ENCODE data around the gene ZFAND3. TPM values are rescaled to one million over a fixed set of nuclear protein-coding genes. Genes with fewer than 3 reads are reported as not detected.

ZFAND3 gene
- total RNA-seq, 1 donor from 2014 or later: 131 TPM

DNA sequence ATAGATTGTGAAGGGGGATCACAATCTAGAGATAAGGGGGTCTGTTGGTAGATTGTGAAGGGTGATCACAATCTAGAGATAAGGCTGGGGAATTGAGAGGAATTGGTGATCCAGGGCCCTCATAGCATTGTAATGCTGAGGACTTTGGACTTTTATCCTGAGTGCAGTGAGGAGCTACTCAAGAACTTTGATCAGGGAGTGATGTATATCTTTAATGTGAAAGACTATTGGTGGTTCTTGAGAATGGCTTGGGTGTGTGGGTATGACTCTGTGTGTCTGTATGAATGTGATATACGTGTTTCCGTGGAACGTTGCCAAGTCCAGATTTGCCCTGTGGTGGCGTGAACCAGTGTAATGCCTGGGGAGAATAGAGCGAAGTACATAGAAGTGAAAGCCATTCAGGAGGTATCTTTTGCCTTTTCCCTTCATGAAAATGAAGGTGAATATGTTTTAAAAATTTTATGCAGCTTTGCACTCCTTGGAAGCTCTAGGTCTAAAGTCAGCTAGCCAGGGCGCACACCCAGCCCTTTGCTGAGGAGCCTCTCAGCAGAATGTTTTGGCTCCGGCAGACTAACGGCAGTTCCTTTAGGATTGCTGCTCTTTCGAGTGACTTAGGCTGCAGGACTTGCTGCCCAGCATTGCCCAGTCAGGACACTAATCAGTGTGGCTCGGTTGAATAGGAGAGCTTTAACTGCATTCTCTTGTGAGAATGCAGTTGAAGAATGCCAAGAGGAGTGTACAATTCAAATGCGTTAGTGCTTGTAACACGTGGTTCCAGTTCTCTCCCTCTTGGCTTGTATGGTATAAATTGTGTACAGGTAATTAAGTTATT, 3.5 kb downstream of the ZFAND3 start:
- peaks cover 48% of the 10 kb centered on the region for H3K4me1 Mint-ChIP-seq (ENCODE audit: low read depth, unreplicated experiment)
- Histone ChIP-seq H3K27ac (ENCODE audit: low read depth, low read length) (no peak overlapping the region), H3K9me3 (ENCODE audit: insufficient read depth, low read depth, low read length) (no peaks in the 10 kb centered on the region), H3K4me2 (ENCODE audit: low read length) (peak overlapping the region; percentile 90), H3K27me3 (ENCODE audit: insufficient read depth, low read length) (no peaks in the 10 kb centered on the region), H3K9ac (ENCODE audit: low read length) (no peak overlapping the region), H3K4me1 (ENCODE audit: insufficient read depth, low read length) (peaks cover 28% of the 10 kb centered on the region), H3K36me3 (ENCODE audit: insufficient read depth, low read length) (no peaks in the 10 kb centered on the region), H3K79me2 (ENCODE audit: insufficient read depth, low read length) (peaks cover 80% of the 10 kb centered on the region), H3K4me3 (ENCODE audit: insufficient read depth, low read depth, low read length) (peak overlapping the region; percentile 24), H4K20me1 (ENCODE audit: insufficient read depth, low read length) (peaks cover 78% of the 10 kb centered on the region), H2AFZ (ENCODE audit: low read depth, low read length) (no peak overlapping the region)
- DNase-seq (ENCODE audit: low read depth): peak; percentile 36
- no peaks in the 10 kb centered on the region for H3K9me3 Mint-ChIP-seq (ENCODE audit: unreplicated experiment)
- H3K36me3 Mint-ChIP-seq (ENCODE audit: low read depth, unreplicated experiment): no peaks in the 10 kb centered on the region
- H3K4me3 Mint-ChIP-seq (ENCODE audit: unreplicated experiment): peak overlapping the region; percentile 60
- TF ChIP-seq EZH2 (IDR thresholded peaks at IDR 0.05; ENCODE audit: insufficient read depth, low read length): no peak
- TF ChIP-seq, protein P1, sequence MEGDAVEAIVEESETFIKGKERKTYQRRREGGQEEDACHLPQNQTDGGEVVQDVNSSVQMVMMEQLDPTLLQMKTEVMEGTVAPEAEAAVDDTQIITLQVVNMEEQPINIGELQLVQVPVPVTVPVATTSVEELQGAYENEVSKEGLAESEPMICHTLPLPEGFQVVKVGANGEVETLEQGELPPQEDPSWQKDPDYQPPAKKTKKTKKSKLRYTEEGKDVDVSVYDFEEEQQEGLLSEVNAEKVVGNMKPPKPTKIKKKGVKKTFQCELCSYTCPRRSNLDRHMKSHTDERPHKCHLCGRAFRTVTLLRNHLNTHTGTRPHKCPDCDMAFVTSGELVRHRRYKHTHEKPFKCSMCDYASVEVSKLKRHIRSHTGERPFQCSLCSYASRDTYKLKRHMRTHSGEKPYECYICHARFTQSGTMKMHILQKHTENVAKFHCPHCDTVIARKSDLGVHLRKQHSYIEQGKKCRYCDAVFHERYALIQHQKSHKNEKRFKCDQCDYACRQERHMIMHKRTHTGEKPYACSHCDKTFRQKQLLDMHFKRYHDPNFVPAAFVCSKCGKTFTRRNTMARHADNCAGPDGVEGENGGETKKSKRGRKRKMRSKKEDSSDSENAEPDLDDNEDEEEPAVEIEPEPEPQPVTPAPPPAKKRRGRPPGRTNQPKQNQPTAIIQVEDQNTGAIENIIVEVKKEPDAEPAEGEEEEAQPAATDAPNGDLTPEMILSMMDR (IDR thresholded peaks at IDR 0.05; ENCODE audit: insufficient read depth, low read depth, low read length): no peak
- H3K27ac Mint-ChIP-seq (ENCODE audit: unreplicated experiment): no peak overlapping the region
- H3K27me3 Mint-ChIP-seq (ENCODE audit: low read depth, unreplicated experiment): no peaks in the 10 kb centered on the region
- FAIRE-seq: no peak

DNA sequence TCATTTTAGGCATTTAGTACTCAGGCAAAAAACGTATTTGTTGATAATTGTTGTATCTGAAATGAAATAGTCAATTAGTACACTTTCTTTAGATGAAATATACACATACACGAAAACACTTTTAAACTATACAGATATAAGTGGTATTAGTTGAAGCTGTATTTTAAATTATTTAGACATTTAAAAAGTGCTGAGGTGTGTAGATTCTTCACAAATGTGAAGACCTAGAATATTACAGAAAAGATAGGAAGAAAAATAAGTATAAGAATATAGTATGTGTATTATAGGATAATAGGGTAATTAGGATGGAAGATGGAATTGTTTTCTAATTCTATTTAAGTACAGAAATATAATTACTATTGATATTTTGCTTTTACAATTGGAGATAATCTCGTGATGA, 4.6 kb downstream of the ZFAND3 start:
- no peaks in the 10 kb centered on the region for H3K36me3 Mint-ChIP-seq (ENCODE audit: low read depth, unreplicated experiment)
- H3K36me3 ChIP-seq (ENCODE audit: insufficient read depth, low read length): no peaks in the 10 kb centered on the region
- no peaks in the 10 kb centered on the region for H3K27me3 Mint-ChIP-seq (ENCODE audit: low read depth, unreplicated experiment)
- DNase-seq (ENCODE audit: low read depth) (no peak), FAIRE-seq (no peak)
- H3K4me2 ChIP-seq (ENCODE audit: low read length): no peak overlapping the region
- TF ChIP-seq, protein P1 (IDR thresholded peaks at IDR 0.05; ENCODE audit: insufficient read depth, low read depth, low read length): no peak
- TF ChIP-seq EZH2 (IDR thresholded peaks at IDR 0.05; ENCODE audit: insufficient read depth, low read length): no peak
- peaks cover 89% of the 10 kb centered on the region for H4K20me1 ChIP-seq (ENCODE audit: insufficient read depth, low read length)
- H3K4me1 Mint-ChIP-seq (ENCODE audit: low read depth, unreplicated experiment): peaks cover 48% of the 10 kb centered on the region
- no peak overlapping the region for H3K27ac Mint-ChIP-seq (ENCODE audit: unreplicated experiment)
- no peak overlapping the region for H3K27ac ChIP-seq (ENCODE audit: low read depth, low read length)
- H3K27me3 ChIP-seq (ENCODE audit: insufficient read depth, low read length): no peaks in the 10 kb centered on the region
- H3K79me2 ChIP-seq (ENCODE audit: insufficient read depth, low read length): peaks cover 91% of the 10 kb centered on the region
- H2AFZ ChIP-seq (ENCODE audit: low read depth, low read length): no peak overlapping the region
- H3K4me3 ChIP-seq (ENCODE audit: insufficient read depth, low read depth, low read length): no peak overlapping the region
- H3K9me3 ChIP-seq (ENCODE audit: insufficient read depth, low read depth, low read length): no peaks in the 10 kb centered on the region
- no peak overlapping the region for H3K9ac ChIP-seq (ENCODE audit: low read length)
- H3K4me1 ChIP-seq (ENCODE audit: insufficient read depth, low read length): peaks cover 23% of the 10 kb centered on the region
- H3K4me3 Mint-ChIP-seq (ENCODE audit: unreplicated experiment): no peak overlapping the region
- no peaks in the 10 kb centered on the region for H3K9me3 Mint-ChIP-seq (ENCODE audit: unreplicated experiment)

DNA sequence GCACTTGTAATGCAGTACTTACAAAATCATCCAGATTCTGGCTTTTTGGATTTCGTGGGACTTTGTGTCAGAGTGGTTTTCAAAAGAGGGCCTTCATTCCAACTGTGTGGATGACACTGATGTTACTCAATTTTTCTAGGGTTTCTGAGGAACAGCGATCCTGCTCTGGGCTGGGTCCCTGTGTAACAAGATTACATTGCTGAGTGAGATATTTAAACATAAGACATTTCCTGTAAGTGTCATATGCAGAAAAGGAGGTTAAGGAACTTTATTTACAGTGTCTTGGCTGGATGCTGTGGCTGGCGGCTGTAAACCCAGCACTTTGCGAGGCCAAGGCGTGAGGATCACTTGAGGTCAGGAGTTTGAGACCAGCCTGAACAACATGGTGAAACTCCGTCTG, 6.7 kb downstream of the ZFAND3 start:
- H3K4me1 ChIP-seq (ENCODE audit: insufficient read depth, low read length): peaks cover 17% of the 10 kb centered on the region
- H3K4me3 ChIP-seq (ENCODE audit: insufficient read depth, low read depth, low read length): no peak overlapping the region
- no peaks in the 10 kb centered on the region for H3K36me3 ChIP-seq (ENCODE audit: insufficient read depth, low read length)
- H4K20me1 ChIP-seq (ENCODE audit: insufficient read depth, low read length): peaks cover 100% of the 10 kb centered on the region
- peaks cover 100% of the 10 kb centered on the region for H3K79me2 ChIP-seq (ENCODE audit: insufficient read depth, low read length)
- H3K27me3 Mint-ChIP-seq (ENCODE audit: low read depth, unreplicated experiment): no peaks in the 10 kb centered on the region
- no peaks in the 10 kb centered on the region for H3K27me3 ChIP-seq (ENCODE audit: insufficient read depth, low read length)
- no peak overlapping the region for H3K27ac ChIP-seq (ENCODE audit: low read depth, low read length)
- H3K36me3 Mint-ChIP-seq (ENCODE audit: low read depth, unreplicated experiment): peaks cover 3% of the 10 kb centered on the region
- H3K9me3 ChIP-seq (ENCODE audit: insufficient read depth, low read depth, low read length): no peaks in the 10 kb centered on the region
- TF ChIP-seq, protein P1 (IDR thresholded peaks at IDR 0.05; ENCODE audit: insufficient read depth, low read depth, low read length): no peak
- TF ChIP-seq EZH2 (IDR thresholded peaks at IDR 0.05; ENCODE audit: insufficient read depth, low read length): no peak
- H3K4me1 Mint-ChIP-seq (ENCODE audit: low read depth, unreplicated experiment): peaks cover 51% of the 10 kb centered on the region
- FAIRE-seq (no peak), DNase-seq (ENCODE audit: low read depth) (no peak)
- no peak overlapping the region for H3K4me3 Mint-ChIP-seq (ENCODE audit: unreplicated experiment)
- H3K9ac ChIP-seq (ENCODE audit: low read length): no peak overlapping the region
- H3K9me3 Mint-ChIP-seq (ENCODE audit: unreplicated experiment): no peaks in the 10 kb centered on the region
- no peak overlapping the region for H3K4me2 ChIP-seq (ENCODE audit: low read length)
- H2AFZ ChIP-seq (ENCODE audit: low read depth, low read length): no peak overlapping the region
- peak overlapping the region; percentile 56 for H3K27ac Mint-ChIP-seq (ENCODE audit: unreplicated experiment)

All from astrocyte (in vitro differentiated cells and primary cell).